ENCODE results near the gene SLC2A9. TPM values are rescaled to one million over a fixed set of nuclear protein-coding genes. Genes with fewer than 3 reads are reported as not detected.

The SLC2A9 gene
- total and polyA plus RNA-seq, 2 of the 8 experiments (the other 6 are each of a cell fraction or from before 2014, with no cell fraction given): 0.20 to 0.26 TPM

DNA sequence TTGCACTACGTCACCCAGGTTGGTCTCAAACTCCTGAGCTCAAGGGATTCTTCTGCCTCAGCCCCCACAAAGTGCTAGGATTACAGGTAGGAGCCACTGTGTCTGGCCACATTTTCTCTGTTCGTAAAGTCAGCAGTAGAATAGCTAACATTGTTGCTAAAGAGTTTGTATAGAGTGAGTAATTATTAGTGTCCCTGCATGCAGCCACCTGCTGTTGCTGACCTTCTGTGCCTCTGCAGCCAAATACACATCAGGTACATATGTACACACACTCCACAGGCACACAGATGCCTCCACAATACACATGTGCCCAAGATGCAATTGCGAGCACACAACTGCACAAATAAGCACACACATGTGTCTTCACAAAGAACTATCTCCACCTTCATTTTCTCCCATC, 228.9 kb downstream of the SLC2A9 start (continued):
- TF ChIP-seq CHD7 (IDR thresholded peaks at IDR 0.05; ENCODE audit: insufficient replicate concordance, low read length) (no peak), RFX5 (IDR thresholded peaks at IDR 0.05; ENCODE audit: borderline replicate concordance, low read depth, low read length) (no peak), NRF1 (IDR thresholded peaks at IDR 0.05; ENCODE audit: low read depth, low read length) (no peak), BRCA1 (IDR thresholded peaks at IDR 0.05; ENCODE audit: low read depth, low read length) (no peak), RBBP5 (IDR thresholded peaks at IDR 0.05; ENCODE audit: borderline replicate concordance, low read depth, low read length) (no peak), NANOG (IDR thresholded peaks at IDR 0.05; ENCODE audit: insufficient read depth, low read depth, low read length, poor library complexity, severe bottlenecking) (no peak), ASH2L (IDR thresholded peaks at IDR 0.05; ENCODE audit: low read length) (no peak), ZNF274 (IDR thresholded peaks at IDR 0.05; ENCODE audit: borderline replicate concordance, extremely low read depth, low read length) (no peak), CREB1 (IDR thresholded peaks at IDR 0.05) (no peak)
